ENCODE measurements around the gene SLC5A3.

Gene SLC5A3

GRCh38 chr21:34029743-34030528, 43.4 kb upstream of the SLC5A3 start (continued):
- TF ChIP-seq ATF2 (tag by site-specific recombination; IDR thresholded peaks at IDR 0.05; ENCODE audit: low read depth) = peak; percentile 95
- no peak; the same call in 1 of the 2 replicates for TF ChIP-seq TRIM28 (IDR thresholded peaks at IDR 0.05; ENCODE audit: borderline replicate concordance, low read length)
- TF ChIP-seq FEZF1 (tag by site-specific recombination; IDR thresholded peaks at IDR 0.05) = no peak
- TF ChIP-seq HOXC10 (CRISPR knock-in tag; IDR thresholded peaks at IDR 0.05) = no peak
- TF ChIP-seq ZNF623 (tag by site-specific recombination; IDR thresholded peaks at IDR 0.05) = no peak
- no peak for TF ChIP-seq ZBTB26 (tag by site-specific recombination; optimal IDR thresholded peaks at IDR 0.05)
- TF ChIP-seq ZNF175 (tag by site-specific recombination; IDR thresholded peaks at IDR 0.05) = no peak
- TF ChIP-seq ZNF501 (tag by site-specific recombination; IDR thresholded peaks at IDR 0.05) = no peak
- peak; percentile 93 for TF ChIP-seq PRDM10 (tag by site-specific recombination; IDR thresholded peaks at IDR 0.05)
- no peak for TF ChIP-seq ZNF621 (tag by site-specific recombination; IDR thresholded peaks at IDR 0.05)
- TF ChIP-seq BCL11B (tag by site-specific recombination; IDR thresholded peaks at IDR 0.05; ENCODE audit: low read depth) = no peak
- no peak for TF ChIP-seq ZNF433 (tag by site-specific recombination; IDR thresholded peaks at IDR 0.05; ENCODE audit: low read depth)
- TF ChIP-seq ZBTB44 (tag by site-specific recombination; IDR thresholded peaks at IDR 0.05) = no peak
- peak; percentile 92 for TF ChIP-seq ZBTB17 (tag by site-specific recombination; IDR thresholded peaks at IDR 0.05)
- no peak for TF ChIP-seq TSHZ1 (tag by site-specific recombination; IDR thresholded peaks at IDR 0.05; ENCODE audit: borderline replicate concordance)
- no peak for TF ChIP-seq ZNF777 (tag by site-specific recombination; IDR thresholded peaks at IDR 0.05; ENCODE audit: borderline replicate concordance)
- no peak for TF ChIP-seq ZNF747 (tag by site-specific recombination; IDR thresholded peaks at IDR 0.05)
- no peak for TF ChIP-seq TCF7L2 (IDR thresholded peaks at IDR 0.05; ENCODE audit: borderline replicate concordance, low read depth, low read length)
- TF ChIP-seq GLI4 (tag by site-specific recombination; IDR thresholded peaks at IDR 0.05) = no peak
- no peak for TF ChIP-seq ZNF701 (tag by site-specific recombination; IDR thresholded peaks at IDR 0.05)
- TF ChIP-seq ZNF600 (tag by site-specific recombination; IDR thresholded peaks at IDR 0.05) = no peak
- TF ChIP-seq ZNF776 (tag by site-specific recombination; IDR thresholded peaks at IDR 0.05; ENCODE audit: borderline replicate concordance) = no peak
- TF ChIP-seq ZNF449 (tag by site-specific recombination; IDR thresholded peaks at IDR 0.05) = no peak
- no peak for TF ChIP-seq EGR2 (tag by site-specific recombination; IDR thresholded peaks at IDR 0.05; ENCODE audit: low read depth)
- TF ChIP-seq SALL2 (tag by site-specific recombination; IDR thresholded peaks at IDR 0.05; ENCODE audit: borderline replicate concordance) = no peak

All from HEK293 (cell line).